SJCRH30 (cell line): ENCODE measurements around the gene ATAD3C. TPM values are rescaled to one million over a fixed set of nuclear protein-coding genes. Genes with fewer than 3 reads are reported as not detected.
"Not testable (repeated sequence)": the region's sequence is repeated elsewhere in the genome, so short reads cannot be mapped to it uniquely, and the experiment has no call there.

Source experiments
- DNase-seq, 2 experiments: peaks; one replicate each; pipeline ENCODE4 v3.0.0-alpha.2; 2015 to 2020
- H3K27ac ChIP-seq: fragments of 250-450 bp; sonication (Bioruptor Pico); 2 replicates; pipeline ENCODE4 v1.5.1; 2020; ENCODE audit warnings: mild to moderate bottlenecking, moderate library complexity
- H3K27me3 ChIP-seq: fragments of 250-450 bp; sonication (Bioruptor Pico); 2 replicates; pipeline ENCODE4 v1.5.1; 2020; ENCODE audit warnings: mild to moderate bottlenecking, moderate library complexity
- H3K36me3 ChIP-seq: fragments of 250-450 bp; sonication (Bioruptor Pico); 2 replicates; pipeline ENCODE4 v1.5.1; 2020; ENCODE audit warnings: mild to moderate bottlenecking, moderate library complexity
- H3K4me1 ChIP-seq: fragments of 250-450 bp; sonication (Bioruptor Pico); 2 replicates; pipeline ENCODE4 v1.5.1; 2020; ENCODE audit warnings: mild to moderate bottlenecking, moderate library complexity
- H3K4me3 ChIP-seq: fragments of 250-450 bp; sonication (Bioruptor Pico); 2 replicates; pipeline ENCODE4 v1.5.1; 2020; ENCODE audit warnings: mild to moderate bottlenecking, moderate library complexity
- H3K9me3 ChIP-seq: fragments of 250-450 bp; sonication (Bioruptor Pico); replicated peaks from 2 replicates; pipeline ENCODE4 v1.5.1; 2020; ENCODE audit warnings: mild to moderate bottlenecking, moderate library complexity
- total RNA-seq: library from RNA; depleted of rRNA; stranded (reverse); fragments of >200 nt; shearing (Covaris generic); gene quantifications from 2 replicates; pipeline ENCODE4 v1.2.3, GENCODE V29; 2014

Gene ATAD3C
- total RNA-seq, 1 experiment from 2014 or later = 0.20 TPM

DNA sequence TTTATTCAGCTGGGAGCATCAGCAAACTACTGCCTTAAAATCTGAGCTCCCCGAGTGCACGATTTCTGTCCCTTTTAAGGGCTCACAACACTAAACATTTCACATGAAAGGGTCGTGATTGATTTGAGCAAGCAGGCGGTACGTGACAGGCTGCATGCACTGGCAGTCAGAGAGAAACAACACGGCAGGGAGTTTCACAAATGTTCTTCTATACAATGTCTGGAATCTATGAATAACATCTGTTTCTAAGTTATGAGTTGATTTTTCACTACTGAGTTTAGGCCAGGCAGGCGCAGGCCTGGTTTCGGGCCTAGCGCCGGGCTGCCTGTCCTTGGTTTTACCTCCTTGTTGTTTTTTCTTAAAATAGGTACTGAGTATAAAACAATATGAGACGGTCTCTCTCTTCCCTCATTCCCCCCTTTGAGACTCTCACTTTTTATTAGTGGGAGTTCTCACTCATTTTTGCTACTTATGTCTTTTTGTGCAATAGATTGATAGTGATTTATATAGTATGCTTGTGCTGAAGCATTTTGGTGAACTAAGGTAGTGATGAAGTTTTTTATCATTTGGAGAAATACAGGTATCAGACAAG is 37.1 kb upstream of the ATAD3C start:
- not testable (repeated sequence) for H3K4me1 ChIP-seq, H3K27me3 ChIP-seq, H3K9me3 ChIP-seq, H3K27ac ChIP-seq, H3K4me3 ChIP-seq, DNase-seq
- H3K36me3 ChIP-seq = peaks cover 13% of the 10 kb centered on the region

DNA sequence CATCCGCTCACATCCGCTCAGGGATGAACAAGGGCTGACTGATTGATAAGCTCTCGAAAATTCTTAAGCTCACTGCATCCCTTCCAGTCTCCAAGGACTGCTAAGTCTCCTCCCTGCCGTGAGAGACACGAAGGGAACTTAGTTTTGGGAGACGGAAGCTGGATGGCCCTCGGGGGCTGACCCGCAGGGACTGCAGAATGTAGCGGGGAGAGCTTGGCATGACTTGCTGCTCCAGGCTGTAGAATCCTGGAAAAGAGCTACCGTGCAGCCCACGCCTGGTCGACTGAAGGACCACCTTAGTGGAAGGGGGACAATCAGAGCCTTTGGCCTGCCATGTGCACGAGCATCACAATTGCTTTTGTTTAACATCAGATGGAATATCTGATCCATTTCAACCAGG is 33.7 kb upstream of the ATAD3C start:
- Histone ChIP-seq H3K36me3 (no peaks in the 10 kb centered on the region), H3K27ac (no peak overlapping the region), H3K27me3 (no peaks in the 10 kb centered on the region), H3K4me1 (peaks cover 2% of the 10 kb centered on the region), H3K9me3 (0 out of 2 replicates have a peak, but pooled peaks cover 6% of the 10 kb centered on the region), H3K4me3 (no peak overlapping the region)
- DNase-seq = no peak

DNA sequence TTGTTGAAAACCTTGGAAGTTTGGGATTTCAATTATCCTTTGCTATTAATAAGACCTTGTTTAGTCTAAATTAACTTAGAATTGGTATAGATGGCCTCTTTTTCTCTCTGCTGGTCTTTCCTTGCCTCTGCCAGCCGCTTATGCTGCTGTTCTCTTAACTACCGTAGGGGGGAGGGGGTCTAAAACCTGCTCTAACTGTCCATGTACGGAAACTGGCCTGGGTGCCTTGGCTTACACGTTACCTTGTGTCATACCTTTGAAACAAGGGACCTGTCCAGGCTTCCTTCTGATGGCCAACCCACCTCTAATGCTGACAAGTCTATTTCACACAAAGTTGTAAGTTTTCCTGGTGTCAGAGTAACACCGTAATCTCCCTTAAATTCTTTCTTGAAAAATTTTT is 32.1 kb upstream of the ATAD3C start:
- H3K36me3 ChIP-seq, H3K27me3 ChIP-seq, DNase-seq, H3K4me3 ChIP-seq, H3K27ac ChIP-seq, H3K9me3 ChIP-seq: not testable (repeated sequence)
- peaks cover 13% of the 10 kb centered on the region for H3K4me1 ChIP-seq

DNA sequence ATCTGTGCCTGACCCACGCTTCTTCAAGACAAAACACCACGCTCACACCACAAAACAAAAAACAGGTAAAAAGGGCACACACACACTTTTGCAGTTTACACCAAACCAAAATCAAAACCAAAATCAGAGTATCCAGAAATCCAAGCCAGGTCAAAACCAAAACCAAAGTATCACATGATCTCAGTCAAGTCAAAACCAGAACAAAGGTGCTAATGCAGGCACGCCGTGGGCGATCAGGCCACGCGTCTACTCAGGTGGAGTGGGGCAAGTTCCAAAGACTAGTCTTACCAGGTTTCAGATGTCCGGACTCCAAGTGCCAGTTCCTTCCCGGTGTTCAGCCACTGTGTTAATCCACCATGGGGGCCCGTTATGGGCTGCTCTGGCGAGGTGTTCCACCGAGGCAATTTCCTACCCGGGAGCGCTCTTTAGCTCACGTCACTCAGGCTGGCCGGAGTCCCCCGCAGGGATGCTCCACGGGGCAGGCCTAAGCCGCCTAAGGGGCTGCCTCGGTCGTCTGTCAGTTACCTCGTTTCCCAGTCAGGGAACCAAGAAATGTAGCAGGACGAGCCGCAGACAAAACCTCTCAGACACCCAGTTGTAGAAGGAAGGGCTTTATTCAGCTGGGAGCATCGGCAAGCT is 31.5 kb upstream of the ATAD3C start:
- DNase-seq, H3K36me3 ChIP-seq, H3K4me3 ChIP-seq, H3K27me3 ChIP-seq, H3K27ac ChIP-seq, H3K9me3 ChIP-seq: not testable (repeated sequence)
- peaks cover 19% of the 10 kb centered on the region for H3K4me1 ChIP-seq

DNA sequence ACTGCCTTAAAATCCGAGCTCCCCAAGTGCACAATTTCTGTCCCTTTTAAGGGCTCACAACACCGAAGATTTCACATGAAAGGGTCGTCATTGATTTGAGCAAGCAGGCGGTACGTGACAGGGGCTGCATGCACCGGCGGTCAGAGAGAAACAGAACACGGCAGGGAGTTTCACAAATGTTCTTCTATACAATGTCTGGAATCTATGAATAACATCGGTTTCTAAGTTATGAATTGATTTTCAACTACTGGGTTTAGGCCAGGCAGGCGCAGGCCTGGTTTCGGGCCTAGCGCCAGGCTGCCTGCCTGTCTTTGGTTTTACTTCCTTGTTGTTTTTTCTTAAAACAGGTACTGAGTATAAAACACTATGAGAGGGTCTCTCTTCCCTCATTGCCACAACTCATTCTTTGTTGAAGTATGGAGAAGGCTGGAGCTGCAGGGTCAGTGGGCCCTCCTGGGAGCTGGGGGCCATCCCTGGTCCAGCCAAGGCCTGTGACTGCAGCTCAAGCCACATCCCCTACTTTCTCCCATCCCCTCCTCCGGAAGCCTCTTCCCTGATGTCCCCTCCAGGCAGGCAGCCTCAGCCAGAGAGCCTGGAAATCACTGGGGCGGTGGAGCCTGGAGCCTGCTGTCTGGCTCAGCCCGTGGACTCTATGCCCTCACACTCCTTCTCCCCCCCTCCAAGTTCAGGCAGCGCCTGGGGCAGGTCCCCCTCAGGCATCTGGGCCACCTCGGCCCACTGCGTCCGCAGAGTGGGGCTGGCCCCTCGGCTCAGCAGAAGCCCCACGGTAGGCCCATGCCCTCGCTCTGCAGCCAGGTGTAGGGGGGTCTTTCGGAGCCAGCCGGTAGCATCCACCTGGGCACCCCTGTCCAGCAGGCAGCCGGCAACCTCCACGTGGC is 30.8 kb upstream of the ATAD3C start:
- H3K4me3 ChIP-seq = no peak overlapping the region
- no peaks in the 10 kb centered on the region for H3K36me3 ChIP-seq
- H3K9me3 ChIP-seq = no peaks in the 10 kb centered on the region
- no peak overlapping the region for H3K27ac ChIP-seq
- peaks cover 22% of the 10 kb centered on the region for H3K4me1 ChIP-seq
- no peak for DNase-seq
- no peaks in the 10 kb centered on the region for H3K27me3 ChIP-seq

DNA sequence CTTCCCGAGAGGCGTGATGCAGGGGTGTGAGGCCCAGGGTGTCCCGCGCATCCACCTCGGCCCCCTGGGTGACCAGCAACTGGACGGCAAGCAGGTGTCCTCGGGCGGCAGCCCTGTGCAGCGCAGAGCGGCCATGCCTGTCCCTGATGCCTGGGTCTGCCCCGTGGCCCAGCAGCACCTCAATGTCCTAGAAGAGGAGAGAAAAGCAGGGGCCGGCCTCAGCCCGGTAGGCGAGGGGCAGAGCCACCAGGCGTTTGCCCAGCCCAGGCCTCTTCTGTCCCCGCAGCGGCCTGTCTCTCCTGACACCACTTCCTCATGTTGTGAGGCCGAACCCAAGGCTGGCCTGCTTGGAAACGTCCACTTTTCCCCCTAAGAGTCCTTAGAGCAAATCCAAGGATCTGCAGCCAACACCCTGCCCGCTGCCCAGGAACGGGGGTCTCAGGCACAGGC is 30.1 kb upstream of the ATAD3C start:
- no peak for DNase-seq

DNA sequence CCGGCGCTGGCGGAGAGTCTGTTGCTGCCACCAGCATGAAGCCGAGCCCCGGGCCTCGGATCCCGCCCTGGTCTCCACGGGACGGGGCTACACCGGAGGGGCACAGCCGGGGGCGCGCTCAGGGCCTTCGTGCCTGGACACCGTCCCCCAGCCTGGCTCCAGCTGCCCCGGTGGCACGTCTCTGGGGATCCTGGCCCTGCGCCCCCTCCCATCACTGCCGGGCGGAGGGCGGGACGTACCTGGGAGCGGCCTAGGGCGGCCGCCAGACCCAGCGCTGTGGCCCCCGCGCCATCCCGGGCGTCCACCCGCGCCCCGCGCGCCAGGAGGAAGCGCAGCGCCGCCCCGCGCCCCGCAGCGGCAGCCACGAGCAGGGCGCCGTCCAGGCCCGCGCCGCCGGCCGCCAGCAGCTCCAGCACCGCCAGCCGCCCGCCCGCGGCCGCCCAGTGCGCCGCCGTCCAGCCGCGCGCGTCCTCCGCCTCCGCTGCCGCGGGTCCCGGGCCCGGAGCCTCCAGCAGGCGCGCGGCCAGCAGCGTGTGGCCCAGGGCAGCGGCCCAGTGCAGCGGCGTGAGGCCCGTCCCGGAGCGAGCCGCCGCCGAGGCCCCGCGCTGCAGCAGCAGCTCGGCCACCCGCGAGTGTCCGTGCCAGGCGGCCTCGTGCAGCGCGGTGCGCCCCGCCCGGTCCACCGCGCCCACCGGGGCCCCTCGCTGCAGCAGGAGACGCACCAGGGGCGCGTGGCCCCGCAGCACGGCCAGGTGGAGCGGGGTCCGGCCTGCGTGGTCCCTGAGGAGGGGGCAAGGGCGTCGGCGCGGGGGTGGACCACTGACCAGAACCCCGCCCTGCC is 29.5 kb upstream of the ATAD3C start:
- Histone ChIP-seq H3K27ac (no peak overlapping the region), H3K4me1 (peaks cover 22% of the 10 kb centered on the region), H3K27me3 (no peaks in the 10 kb centered on the region), H3K4me3 (no peak overlapping the region), H3K36me3 (no peaks in the 10 kb centered on the region), H3K9me3 (no peaks in the 10 kb centered on the region)
- no peak for DNase-seq

More for the DNA sequence above, 30.1 kb upstream of the ATAD3C start:
- H3K4me1 ChIP-seq = peaks cover 22% of the 10 kb centered on the region
- no peaks in the 10 kb centered on the region for H3K36me3 ChIP-seq
- H3K27me3 ChIP-seq = no peaks in the 10 kb centered on the region
- H3K4me3 ChIP-seq = no peak overlapping the region
- H3K9me3 ChIP-seq = no peaks in the 10 kb centered on the region
- no peak overlapping the region for H3K27ac ChIP-seq

DNA sequence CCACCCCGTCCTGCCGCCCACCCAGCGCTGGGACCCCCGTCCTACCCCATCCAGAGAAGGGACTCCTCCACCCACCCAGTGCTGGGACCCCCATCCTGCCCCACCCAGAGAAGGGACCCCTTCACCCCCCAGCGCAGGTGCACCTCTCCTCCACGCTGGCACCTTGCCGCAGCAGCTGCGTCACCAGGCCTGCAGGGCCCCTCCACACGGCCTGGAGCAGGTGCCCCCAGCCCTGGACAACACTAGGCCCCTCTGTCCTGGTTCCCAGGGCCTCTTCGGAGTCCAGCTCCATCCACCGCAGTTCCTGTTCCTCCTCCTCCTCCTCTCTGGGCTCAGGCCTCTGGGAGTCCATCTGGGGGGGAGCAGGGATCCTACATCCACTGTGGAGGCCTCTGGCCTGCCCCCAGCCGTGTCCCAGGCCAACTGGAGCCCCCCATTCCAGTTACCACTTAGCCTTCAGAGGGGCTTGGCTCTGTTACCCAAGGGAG is 28.8 kb upstream of the ATAD3C start:
- Histone ChIP-seq H3K4me1 (peaks cover 22% of the 10 kb centered on the region), H3K4me3 (peak overlapping the region; percentile 29; the same call in 1 of the 2 replicates), H3K27ac (peak overlapping the region; percentile 78; the same call in 1 of the 2 replicates), H3K9me3 (no peaks in the 10 kb centered on the region), H3K36me3 (no peaks in the 10 kb centered on the region), H3K27me3 (no peaks in the 10 kb centered on the region)
- DNase-seq = no peak

DNA sequence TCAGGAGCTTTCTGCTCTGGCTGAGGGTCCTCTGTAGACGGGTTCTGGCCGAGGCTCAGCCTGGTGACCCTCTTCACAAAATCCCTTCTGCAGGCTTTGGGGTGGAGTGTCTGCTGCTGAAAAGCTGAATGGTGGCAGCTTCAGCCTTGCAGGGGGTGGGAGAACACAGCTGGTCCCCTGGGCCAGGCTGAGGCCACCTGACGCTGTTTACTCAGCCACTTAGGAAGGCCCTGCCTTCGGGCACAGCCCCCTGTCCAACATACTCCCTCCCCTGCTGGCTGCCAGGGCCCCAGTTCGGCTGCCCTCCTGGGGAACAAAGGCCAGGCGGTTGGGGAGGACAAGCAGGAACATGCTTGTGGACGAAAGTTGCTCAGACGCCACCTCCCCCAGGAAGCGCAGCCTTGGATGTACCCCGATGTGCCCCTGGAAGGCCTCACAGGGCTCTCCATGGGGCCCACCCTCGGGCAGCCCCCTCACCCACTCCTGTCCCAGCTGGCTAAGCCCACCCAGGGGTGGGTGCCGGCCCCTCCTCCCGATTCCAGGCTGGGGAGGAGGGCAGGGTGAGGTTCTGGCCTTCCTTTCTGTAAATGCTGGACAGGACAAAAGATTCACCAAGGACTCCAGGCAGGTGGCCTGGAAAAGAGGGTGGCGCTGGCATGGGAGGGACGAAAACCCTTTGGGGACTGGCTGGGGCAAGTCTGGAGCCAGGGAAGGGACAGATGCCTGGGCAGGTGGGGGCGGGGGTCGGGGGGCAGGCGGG is 28.2 kb upstream of the ATAD3C start, which contains the start of gene ANKRD65:
Gene ANKRD65 (minus strand): TSS at position 130 of the 760 bp plus-strand sequence. CDS start 271 bp downstream, outside the sequence.
- Histone ChIP-seq H3K27me3 (no peaks in the 10 kb centered on the region), H3K4me3 (peak within 1 kb of the TSS; percentile 29), H3K27ac (peak within 1 kb of the TSS; percentile 78), H3K9me3 (no peaks in the 10 kb centered on the region), H3K36me3 (no peaks in the 10 kb centered on the region), H3K4me1 (peaks cover 28% of the 10 kb centered on the region)
- peak; percentile 92 to 94 for DNase-seq

DNA sequence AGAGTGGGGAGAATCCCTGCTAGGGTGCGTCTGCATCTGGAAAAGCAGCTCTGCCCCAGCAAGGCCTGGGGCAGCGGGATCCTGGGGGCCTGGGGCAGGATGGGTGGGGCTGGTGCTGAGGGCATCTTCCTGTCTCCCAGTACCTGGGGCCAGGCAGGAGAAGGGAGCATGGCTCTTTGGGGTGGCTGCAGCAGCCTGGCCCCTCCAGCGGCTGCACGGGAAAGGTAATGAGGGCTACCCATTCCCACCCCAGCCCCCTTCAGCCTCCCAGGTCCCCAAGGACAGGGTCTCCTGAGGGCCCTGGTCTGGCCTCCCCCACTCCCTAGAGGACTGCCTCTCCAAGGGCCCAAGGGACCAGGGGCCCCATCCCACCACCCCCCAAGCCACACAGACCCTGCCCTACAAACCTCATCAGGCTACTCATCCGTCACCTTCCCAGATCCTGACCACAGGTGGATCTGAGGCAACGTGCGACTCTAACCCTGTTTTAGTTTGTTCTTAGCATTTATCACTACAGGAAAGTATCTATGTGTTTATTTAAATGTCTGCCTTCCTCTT is 27.5 kb upstream of the ATAD3C start:
- Histone ChIP-seq H3K27ac (peak overlapping the region; percentile 78), H3K4me1 (peaks cover 32% of the 10 kb centered on the region), H3K4me3 (no peak overlapping the region), H3K36me3 (no peaks in the 10 kb centered on the region), H3K9me3 (no peaks in the 10 kb centered on the region), H3K27me3 (no peaks in the 10 kb centered on the region)
- DNase-seq = no peak

DNA sequence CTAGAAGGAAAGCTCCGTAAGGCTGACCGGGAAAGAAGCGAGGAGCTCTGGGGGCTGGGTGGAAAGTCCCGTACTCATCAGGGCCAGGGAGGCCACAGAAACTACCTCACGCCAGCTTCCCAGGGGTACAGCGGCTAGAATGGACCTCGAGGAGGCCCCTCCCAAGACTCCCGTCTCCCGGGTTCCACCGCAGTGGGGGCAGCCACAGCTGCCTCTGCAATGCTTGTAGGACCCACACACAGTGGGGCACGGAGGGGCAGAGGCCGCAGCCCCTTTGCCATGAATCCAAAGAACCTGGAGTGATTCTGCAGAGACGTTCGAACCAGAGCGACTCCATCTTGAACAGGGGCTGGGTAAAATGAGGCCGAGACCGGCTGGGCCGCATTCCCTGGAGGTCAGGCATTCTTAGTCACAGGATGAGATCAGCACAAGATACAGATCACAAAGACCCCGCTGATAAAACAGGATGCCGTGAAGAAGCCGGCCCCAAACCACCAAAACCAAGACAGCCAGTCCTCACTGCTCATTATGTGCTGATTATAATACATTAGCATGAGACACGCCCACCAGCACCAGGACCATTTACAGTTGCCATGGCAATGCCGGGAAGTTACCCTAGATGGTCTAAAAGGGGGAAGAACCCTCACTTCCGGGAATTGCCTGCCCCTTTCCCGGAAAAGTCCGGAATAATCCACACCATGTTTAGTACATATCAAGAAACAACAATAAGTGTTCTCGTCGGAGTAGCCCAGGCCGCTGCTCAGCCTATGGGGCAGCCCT is 26.8 kb upstream of the ATAD3C start:
- Histone ChIP-seq H3K36me3 (no peaks in the 10 kb centered on the region), H3K27ac (peak overlapping the region; percentile 78), H3K27me3 (no peaks in the 10 kb centered on the region), H3K4me3 (no peak overlapping the region), H3K9me3 (no peaks in the 10 kb centered on the region), H3K4me1 (peaks cover 32% of the 10 kb centered on the region)
- peak; percentile 69 to 76 for DNase-seq

DNA sequence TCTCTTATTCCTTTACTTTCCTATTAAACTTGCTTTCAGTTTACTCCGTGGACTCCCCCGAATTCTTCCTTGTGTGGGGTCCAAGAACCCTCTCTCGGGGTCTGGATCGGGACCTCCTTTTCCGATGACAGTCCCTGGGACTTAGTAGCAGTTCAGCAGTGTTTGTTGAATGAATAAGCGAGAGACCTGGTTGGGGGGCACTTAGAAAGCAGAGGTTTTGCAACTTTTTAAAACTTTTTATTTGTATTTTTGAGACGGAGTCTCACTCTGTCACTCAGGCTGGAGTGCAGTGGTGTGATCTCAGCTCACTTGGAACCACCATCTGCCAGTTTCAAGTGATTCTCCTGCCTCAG is 26.3 kb upstream of the ATAD3C start:
- Histone ChIP-seq H3K4me3 (no peak overlapping the region), H3K27ac (no peak overlapping the region), H3K9me3 (no peaks in the 10 kb centered on the region), H3K4me1 (peaks cover 32% of the 10 kb centered on the region), H3K36me3 (no peaks in the 10 kb centered on the region), H3K27me3 (no peaks in the 10 kb centered on the region)
- no peak for DNase-seq

DNA sequence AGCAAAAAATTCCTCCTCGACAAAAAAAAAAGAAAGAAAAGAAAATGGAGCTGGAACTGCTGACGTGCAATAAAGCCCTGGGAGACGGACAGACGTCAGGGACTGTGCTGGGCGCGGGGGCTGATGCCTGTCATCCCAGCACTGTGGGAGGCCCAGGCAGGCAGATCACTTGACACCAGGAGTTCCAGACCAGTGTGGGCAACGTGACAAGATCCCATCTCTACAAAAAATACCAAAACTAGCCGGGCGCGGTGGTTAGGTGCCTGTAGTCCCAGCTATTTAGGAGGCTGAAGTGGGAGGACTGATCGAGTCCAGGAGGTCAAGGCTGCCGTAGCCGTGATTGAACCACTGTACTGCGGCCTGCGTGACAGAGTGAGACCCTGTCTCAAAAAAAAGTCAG is 24.8 kb upstream of the ATAD3C start:
- H3K4me1 ChIP-seq = peaks cover 36% of the 10 kb centered on the region
- no peaks in the 10 kb centered on the region for H3K9me3 ChIP-seq
- DNase-seq = no peak
- no peaks in the 10 kb centered on the region for H3K27me3 ChIP-seq
- H3K36me3 ChIP-seq = no peaks in the 10 kb centered on the region
- H3K27ac ChIP-seq = no peak overlapping the region
- no peak overlapping the region for H3K4me3 ChIP-seq
